ENCODE measurements around the gene MAP3K13.
A peak's percentile ranks its signal among the peaks of the same experiment; 100 is the strongest.
"Not testable (repeated sequence)": the region's sequence is repeated elsewhere in the genome, so short reads cannot be mapped to it uniquely, and the experiment has no call there.

MAP3K13 gene

GRCh38 chr3:185341616-185342458, 21.1 kb upstream of the MAP3K13 start:
- no peak for DNase-seq (ENCODE audit: low spot score)

GRCh38 chr3:185342459-185343174, 20.3 kb upstream of the MAP3K13 start:
- no peak for DNase-seq (ENCODE audit: low spot score)

- DNase-seq (ENCODE audit: low spot score) = no peak
Observed at GRCh38 chr3:185347399-185347798, 15.5 kb upstream of the MAP3K13 start.

GRCh38 chr3:185350841-185351240, 12.1 kb upstream of the MAP3K13 start:
- DNase-seq (ENCODE audit: low spot score) = no peak

GRCh38 chr3:185351396-185351795, 11.5 kb upstream of the MAP3K13 start:
- DNase-seq (ENCODE audit: low spot score) = no peak

GRCh38 chr3:185353225-185353624, 9.7 kb upstream of the MAP3K13 start:
- no peak for DNase-seq (ENCODE audit: low spot score)

- DNase-seq (ENCODE audit: low spot score) = peak; percentile 68
Observed at GRCh38 chr3:185353823-185354614, 8.9 kb upstream of the MAP3K13 start.

- no peak for DNase-seq (ENCODE audit: low spot score)
Observed at GRCh38 chr3:185356499-185356898, 6.4 kb upstream of the MAP3K13 start.

GRCh38 chr3:185361920-185362319, 1.0 kb upstream of the MAP3K13 start:
- DNase-seq (ENCODE audit: low spot score) = no peak

- DNase-seq (ENCODE audit: low spot score) = no peak
Observed at GRCh38 chr3:185363662-185364203, 797 bp downstream of the MAP3K13 start.

GRCh38 chr3:185365291-185366073, 2.5 kb downstream of the MAP3K13 start:
- no peak for DNase-seq (ENCODE audit: low spot score)

GRCh38 chr3:185366074-185366335, 3.1 kb downstream of the MAP3K13 start:
- no peak for DNase-seq (ENCODE audit: low spot score)

- DNase-seq (ENCODE audit: low spot score) = no peak
Observed at GRCh38 chr3:185366913-185367312, 4.0 kb downstream of the MAP3K13 start.

GRCh38 chr3:185370349-185370748, 7.4 kb downstream of the MAP3K13 start:
- not testable (repeated sequence) for DNase-seq (ENCODE audit: low spot score)

- DNase-seq (ENCODE audit: low spot score) = no peak
Observed at GRCh38 chr3:185371306-185372074, 8.6 kb downstream of the MAP3K13 start.

- no peak for DNase-seq (ENCODE audit: low spot score)
Observed at GRCh38 chr3:185381320-185382058, 18.6 kb downstream of the MAP3K13 start.

- no peak for DNase-seq (ENCODE audit: low spot score)
Observed at GRCh38 chr3:185382154-185382553, 19.2 kb downstream of the MAP3K13 start.

- DNase-seq (ENCODE audit: low spot score) = not testable (repeated sequence)
Observed at GRCh38 chr3:185386515-185386914, 23.6 kb downstream of the MAP3K13 start.

GRCh38 chr3:185387646-185388045, 24.7 kb downstream of the MAP3K13 start:
- no peak for DNase-seq (ENCODE audit: low spot score)

GRCh38 chr3:185393055-185393454, 30.1 kb downstream of the MAP3K13 start:
- no peak for DNase-seq (ENCODE audit: low spot score)
